Stimulated activated CD4-positive, alpha-beta T cell treated with anti-CD3 and anti-CD28 coated beads, TNF-alpha, amount 100 ng/mL, for 48 hours (primary cell): ENCODE data around the gene PSG11.
"Not testable (repeated sequence)": the region's sequence is repeated elsewhere in the genome, so short reads cannot be mapped to it uniquely, and the experiment has no call there.

ENCODE experiments used
- DNase-seq, 3 donors: peaks; one replicate each; pipeline ENCODE4 v3.0.0-alpha.2; 2020; ENCODE audit warnings: low read depth in 3 of 3

PSG11 gene

GRCh38 chr19:43026369-43026768, at the start of gene PSG11:
Gene PSG11 (minus strand): TSS chr19:43026469. CDS start chr19:43026372, 97 bp downstream.
- not testable (repeated sequence) for DNase-seq

DNA sequence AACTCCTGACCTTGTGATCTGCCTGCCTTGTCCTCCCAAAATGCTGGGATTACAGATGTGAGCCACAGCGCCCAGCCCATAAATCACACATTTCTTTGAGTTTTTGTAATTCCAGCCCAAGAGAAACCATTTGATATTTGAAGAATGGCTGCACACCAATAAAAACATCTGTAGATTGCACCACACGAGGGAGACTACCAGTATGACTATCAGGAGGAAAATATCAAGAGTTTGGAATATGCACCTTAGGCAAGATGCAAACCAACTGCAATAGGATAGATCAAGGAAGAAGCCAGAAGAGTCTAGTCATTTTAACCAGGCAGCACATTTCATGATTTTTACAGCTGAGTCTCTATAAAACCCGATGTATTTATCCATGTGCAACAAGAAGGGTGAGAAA, 36.1 kb upstream of the PSG11 start:
- DNase-seq = not testable (repeated sequence)

DNA sequence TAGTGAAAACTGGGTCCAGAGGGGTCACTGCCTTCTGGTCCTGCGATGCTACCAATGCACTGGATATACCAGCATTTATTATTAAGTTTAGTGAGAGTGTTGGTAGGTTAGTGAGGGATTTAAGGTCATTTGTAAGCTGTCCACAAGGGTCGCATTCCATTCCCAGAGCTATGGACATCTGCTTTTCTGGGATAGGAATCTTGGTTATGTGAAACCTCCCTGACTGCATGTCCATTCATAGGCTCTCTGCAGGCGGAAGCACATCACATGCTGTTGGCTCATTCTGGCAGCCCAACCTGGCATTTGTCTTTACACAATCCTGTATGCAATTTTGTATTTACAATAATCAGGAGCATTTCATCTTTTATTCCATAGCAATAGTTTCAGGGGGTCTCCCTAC, 35.1 kb upstream of the PSG11 start:
- not testable (repeated sequence) for DNase-seq

DNA sequence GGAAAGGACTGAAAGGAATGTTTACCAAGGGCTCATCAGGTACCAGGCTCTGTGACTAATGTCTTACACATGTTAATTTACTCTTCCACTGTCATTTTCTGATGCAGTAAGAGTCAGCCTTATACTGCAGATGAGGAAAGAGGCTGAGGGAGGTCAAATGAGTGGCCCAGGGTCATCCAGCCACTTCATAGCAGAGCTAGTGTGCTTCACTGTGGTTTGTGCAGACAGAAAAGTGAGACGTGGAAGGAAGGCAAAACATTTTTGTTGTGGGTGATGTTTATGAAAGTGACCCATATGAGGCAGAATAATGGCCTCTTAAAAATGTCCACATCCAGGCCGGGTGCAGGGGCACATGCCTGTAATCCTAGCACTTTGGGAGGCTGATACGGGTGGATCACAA, 34.0 kb upstream of the PSG11 start:
- not testable (repeated sequence) for DNase-seq

- not testable (repeated sequence) for DNase-seq
Observed at GRCh38 chr19:43059482-43059881, 33.2 kb upstream of the PSG11 start.

DNA sequence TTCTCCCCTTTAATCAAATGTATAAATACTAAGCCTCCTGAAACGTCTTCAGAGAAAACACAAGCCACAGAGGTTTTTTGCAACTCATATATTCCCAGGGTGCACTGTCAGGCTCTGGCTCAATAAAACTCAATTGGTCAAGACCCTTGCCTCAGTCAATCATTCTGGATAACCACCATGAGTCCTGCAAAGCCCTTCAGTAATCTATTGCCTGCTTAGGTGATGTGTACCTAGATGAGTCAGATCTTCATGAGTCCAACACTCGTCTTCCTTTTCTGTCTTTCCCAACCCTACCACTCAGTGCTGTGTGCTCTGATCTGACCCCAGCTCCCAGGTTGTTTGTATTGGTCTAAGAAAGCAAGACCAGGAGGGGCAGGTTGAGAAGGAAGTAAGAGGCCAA, 32.2 kb upstream of the PSG11 start:
- DNase-seq = not testable (repeated sequence)

DNA sequence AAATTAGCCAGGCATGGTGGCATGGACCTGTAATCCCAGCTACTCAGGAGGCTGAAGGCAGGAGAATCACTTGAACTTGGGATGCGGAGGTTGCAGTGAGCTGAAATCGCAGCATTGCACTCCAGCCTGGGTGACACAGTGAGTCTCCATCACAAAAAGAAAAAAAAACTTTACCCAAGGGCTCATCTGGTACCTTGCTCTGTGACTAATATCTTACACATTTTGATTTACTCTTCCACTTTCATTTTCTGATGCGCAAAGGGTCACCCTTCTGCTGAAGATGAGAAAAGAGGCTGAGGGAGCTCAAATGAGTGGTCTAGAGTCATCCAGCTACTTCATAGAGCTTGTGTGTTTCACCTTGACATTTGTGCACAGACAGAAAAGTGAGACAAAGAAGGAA, 21.7 kb upstream of the PSG11 start:
- not testable (repeated sequence) for DNase-seq

GRCh38 chr19:43046578-43046977, 20.3 kb upstream of the PSG11 start:
- not testable (repeated sequence) for DNase-seq

GRCh38 chr19:43043492-43044180, 17.4 kb upstream of the PSG11 start:
- not testable (repeated sequence) for DNase-seq

- not testable (repeated sequence) for DNase-seq
Observed at GRCh38 chr19:43031645-43032044, 5.4 kb upstream of the PSG11 start.

GRCh38 chr19:43028866-43029265, 2.6 kb upstream of the PSG11 start:
- DNase-seq = no peak

DNA sequence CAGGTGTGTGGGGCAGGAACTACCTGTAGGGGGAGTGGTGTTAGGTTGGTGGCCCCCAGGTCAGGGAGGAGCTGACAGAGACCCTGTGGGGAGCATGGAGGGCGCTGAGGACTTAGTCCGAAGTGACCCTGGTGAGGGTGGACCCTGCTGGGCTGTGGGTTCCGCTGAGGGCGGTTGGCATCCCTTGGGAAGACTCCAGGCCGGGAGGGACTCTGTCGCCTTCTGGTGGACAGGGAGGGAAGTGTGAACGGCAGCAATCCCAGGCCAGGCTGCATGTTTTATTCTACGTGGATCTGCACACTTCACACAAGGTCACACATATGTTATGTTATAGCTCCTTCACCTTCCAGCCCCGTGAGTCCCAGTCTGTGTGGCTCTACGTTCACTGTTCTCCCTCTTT, 1.7 kb upstream of the PSG11 start:
- not testable (repeated sequence) for DNase-seq

- DNase-seq = not testable (repeated sequence)
Observed at GRCh38 chr19:43027061-43027460, 792 bp upstream of the PSG11 start.

- not testable (repeated sequence) for DNase-seq
Observed at GRCh38 chr19:43022098-43022497, 4.2 kb downstream of the PSG11 start.

- DNase-seq = not testable (repeated sequence)
Observed at GRCh38 chr19:43021629-43022028, 4.6 kb downstream of the PSG11 start.

GRCh38 chr19:43019588-43019987, 6.7 kb downstream of the PSG11 start:
- not testable (repeated sequence) for DNase-seq

DNA sequence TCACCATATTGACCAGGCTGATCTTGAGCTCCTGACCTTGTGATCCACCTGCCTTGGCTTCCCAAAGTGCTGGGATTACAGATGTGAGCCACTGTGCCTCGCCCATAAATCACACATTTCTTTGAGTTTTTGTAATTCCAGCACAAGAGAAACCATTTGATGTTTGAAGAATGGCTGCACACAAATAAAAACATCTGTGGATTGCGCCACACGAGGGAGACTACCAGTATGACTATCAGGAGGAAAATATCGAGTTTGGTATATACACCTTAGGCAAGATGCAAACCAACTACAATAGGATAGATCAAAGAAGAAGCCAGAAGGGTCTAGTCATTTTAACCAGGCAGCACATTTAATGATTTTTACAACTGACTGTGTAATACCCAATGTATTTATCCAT, 20.4 kb downstream of the PSG11 start:
- DNase-seq = not testable (repeated sequence)

DNA sequence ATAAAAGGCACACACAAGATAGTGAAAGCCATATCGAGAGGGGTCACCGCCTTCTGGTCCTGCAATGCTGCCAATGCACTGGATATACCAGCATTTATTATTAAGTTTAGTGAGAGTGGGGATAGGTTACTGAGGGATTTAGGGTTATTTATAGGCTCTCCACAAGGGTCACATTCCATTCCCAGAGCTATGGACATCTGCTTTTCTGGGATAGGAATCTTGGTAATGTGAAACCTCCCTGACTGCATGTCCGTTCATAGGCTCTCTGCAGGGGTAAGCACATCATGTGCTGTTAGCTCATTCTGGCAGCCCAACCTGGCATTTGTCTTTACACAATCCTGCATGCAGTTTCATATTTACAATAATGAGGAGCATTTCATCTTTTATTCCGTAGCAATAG, 21.4 kb downstream of the PSG11 start:
- not testable (repeated sequence) for DNase-seq

GRCh38 chr19:43003634-43004033, 22.6 kb downstream of the PSG11 start:
- DNase-seq = not testable (repeated sequence)

- not testable (repeated sequence) for DNase-seq
Observed at GRCh38 chr19:43002948-43003347, 23.3 kb downstream of the PSG11 start.

DNA sequence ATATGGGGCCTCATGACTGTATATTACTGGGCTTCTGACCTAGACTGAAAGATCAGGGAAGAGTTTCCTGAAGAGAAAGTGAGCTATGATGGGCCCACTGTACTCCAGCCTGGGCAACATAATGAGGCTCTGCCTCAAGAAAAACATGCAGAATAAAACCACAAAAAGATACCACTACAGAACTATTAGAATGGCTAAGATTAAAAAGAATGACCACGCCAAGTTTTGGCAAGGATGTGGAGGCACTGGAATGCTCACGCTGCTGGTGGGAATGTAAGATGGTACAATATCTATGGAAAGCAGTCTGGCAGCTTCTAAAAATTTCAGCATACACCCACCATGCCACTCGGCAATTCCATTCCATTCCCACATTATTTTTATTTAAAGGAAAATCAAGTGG, 30.1 kb downstream of the PSG11 start:
- not testable (repeated sequence) for DNase-seq

- not testable (repeated sequence) for DNase-seq
Observed at GRCh38 chr19:42992029-42992604, 34.2 kb downstream of the PSG11 start.

DNA sequence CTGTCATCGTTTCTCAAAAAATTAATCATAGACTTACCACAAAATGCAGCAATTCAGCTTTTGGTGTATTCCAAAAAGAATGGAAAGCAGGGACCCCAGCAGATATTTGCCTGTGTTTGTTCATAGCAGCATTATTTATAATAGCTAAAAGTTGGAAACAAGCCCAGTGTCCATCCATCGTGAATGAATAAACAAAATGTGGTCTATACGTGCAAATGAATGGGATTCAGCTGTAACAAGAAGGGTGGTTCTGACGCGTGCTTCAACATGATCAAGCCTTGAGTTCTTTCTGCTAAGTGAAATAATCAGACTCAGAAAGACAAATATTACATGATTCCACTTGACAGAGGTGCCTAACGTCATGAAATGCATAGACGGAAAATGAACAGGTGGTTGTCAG, 36.4 kb downstream of the PSG11 start:
- no peak for DNase-seq
